SU-DHL-6 (cell line): ENCODE results near the gene UBASH3A.

Experiments
- H2AFZ ChIP-seq: fragments of 200-600 bp; sonication (generic); 2 replicates; pipeline ENCODE4 v1.6.1; 2014; ENCODE audit warnings: low read depth, mild to moderate bottlenecking, moderate library complexity, mixed read lengths, antibody characterized with exemption, low read length; ENCODE audit not compliant: severe bottlenecking
- H3F3A ChIP-seq: fragments of 200-600 bp; shearing (Covaris generic); 2 replicates; pipeline ENCODE4 v1.6.0; 2016; ENCODE audit warnings: antibody characterized with exemption, mild to moderate bottlenecking; ENCODE audit not compliant: insufficient read depth
- H3K27ac ChIP-seq: fragments of 200-600 bp; sonication (generic); 2 replicates; pipeline ENCODE4 v1.5.1; 2016; ENCODE audit warnings: low read depth, mild to moderate bottlenecking, low read length, moderate library complexity, mixed read lengths
- H3K27me3 ChIP-seq: fragments of 200-600 bp; sonication (generic), shearing (Covaris generic); 2 replicates; pipeline ENCODE4 v1.6.0; 2014; ENCODE audit warnings: mild to moderate bottlenecking, low read length
- H3K36me3 ChIP-seq: fragments of 200-600 bp; sonication (generic); 2 replicates; pipeline ENCODE4 v1.6.1; 2014; ENCODE audit warnings: mild to moderate bottlenecking, low read length, mixed read lengths
- H3K4me2 ChIP-seq: fragments of 300-600, 200-600 bp; shearing (Covaris generic), sonication (generic); 2 replicates; pipeline ENCODE4 v1.6.0; 2014; ENCODE audit warnings: low read length, low read depth, mild to moderate bottlenecking; ENCODE audit not compliant: poor library complexity, severe bottlenecking
- H3K4me3 ChIP-seq: fragments of 200-600 bp; sonication (generic); 2 replicates; pipeline ENCODE4 v1.5.1; 2014; ENCODE audit warnings: antibody characterized with exemption, low read length, mild to moderate bottlenecking, mixed read lengths; ENCODE audit not compliant: insufficient read depth, poor library complexity, severe bottlenecking
- H3K79me2 ChIP-seq: fragments of 200-600 bp; sonication (generic); 2 replicates; pipeline ENCODE4 v1.6.1; 2014; ENCODE audit warnings: mild to moderate bottlenecking, low read length, moderate library complexity; ENCODE audit not compliant: insufficient read depth
- H3K9ac ChIP-seq: fragments of 200-600 bp; sonication (generic); 2 replicates; pipeline ENCODE4 v1.7.0; 2014; ENCODE audit warnings: mild to moderate bottlenecking, low read length
- H3K9me2 ChIP-seq: fragments of 200-600 bp; sonication (generic); replicated peaks from 2 replicates; pipeline ENCODE4 v1.6.1; 2014; ENCODE audit warnings: low read length; ENCODE audit not compliant: insufficient read depth
- H3K9me3 ChIP-seq: fragments of 200-600 bp; sonication (generic); 2 replicates; pipeline ENCODE4 v1.6.1; 2014; ENCODE audit warnings: low read length, mixed read lengths; ENCODE audit not compliant: insufficient read depth
- H4K20me1 ChIP-seq: fragments of 200-600 bp; sonication (generic); 2 replicates; pipeline ENCODE4 v1.6.1; 2014; ENCODE audit warnings: low read depth, mild to moderate bottlenecking, antibody characterized with exemption, low read length, moderate library complexity, mixed read lengths
- CTCF ChIP-seq: fragments of 200-600 bp; sonication (generic); IDR thresholded peaks from one replicate; pipeline ENCODE4 v1.5.1; 2017; ENCODE audit warnings: antibody characterized with exemption, mild to moderate bottlenecking, low read length, moderate library complexity; ENCODE audit not compliant: insufficient read depth, poor library complexity, severe bottlenecking
- EZH2phosphoT487 ChIP-seq: fragments of 200-600 bp; sonication (generic), shearing (Covaris generic); conservative IDR thresholded peaks from 2 replicates; pipeline ENCODE4 v1.6.1; 2018; ENCODE audit warnings: mild to moderate bottlenecking, antibody characterized with exemption, low read length, moderate library complexity, mixed read lengths

The UBASH3A gene

GRCh38 chr21:42395905-42396651 lies 7.6 kb upstream of the UBASH3A start, which contains the start of gene TMPRSS3:
TSS of gene TMPRSS3 (minus strand) at chr21:42396052. CDS start at chr21:42395417, 635 bp downstream.
- no peaks in the 10 kb centered on the region for H3K36me3 ChIP-seq
- H3K4me3 ChIP-seq = no peak within 1 kb of the TSS
- no peaks in the 10 kb centered on the region for H3K27me3 ChIP-seq
- H3F3A ChIP-seq = no peaks in the 10 kb centered on the region
- H2AFZ ChIP-seq = no peak within 1 kb of the TSS
- H3K9me3 ChIP-seq = no peaks in the 10 kb centered on the region
- no peak for TF ChIP-seq CTCF
- no peak for TF ChIP-seq EZH2phosphoT487
- H3K4me2 ChIP-seq = no peak within 1 kb of the TSS
- no peaks in the 10 kb centered on the region for H3K79me2 ChIP-seq
- H3K27ac ChIP-seq = no peak within 1 kb of the TSS
- no peaks in the 10 kb centered on the region for H4K20me1 ChIP-seq
- H3K9ac ChIP-seq = no peak within 1 kb of the TSS
- H3K9me2 ChIP-seq = no peaks in the 10 kb centered on the region

- H3K27ac ChIP-seq = no peak overlapping the region
- H2AFZ ChIP-seq = no peak overlapping the region
- H3K27me3 ChIP-seq = no peaks in the 10 kb centered on the region
- no peaks in the 10 kb centered on the region for H3K36me3 ChIP-seq
- no peak for TF ChIP-seq EZH2phosphoT487
- TF ChIP-seq CTCF = no peak
- no peaks in the 10 kb centered on the region for H3F3A ChIP-seq
- H4K20me1 ChIP-seq = no peaks in the 10 kb centered on the region
- H3K79me2 ChIP-seq = no peaks in the 10 kb centered on the region
- H3K9ac ChIP-seq = no peak overlapping the region
- H3K9me3 ChIP-seq = peaks cover 5% of the 10 kb centered on the region; the same call in 1 of the 2 replicates
- no peak overlapping the region for H3K4me2 ChIP-seq
- H3K9me2 ChIP-seq = no peaks in the 10 kb centered on the region
- H3K4me3 ChIP-seq = no peak overlapping the region
Observed at GRCh38 chr21:42396799-42397745, 6.6 kb upstream of the UBASH3A start.

- Histone ChIP-seq H3K79me2 (no peaks in the 10 kb centered on the region), H3K9me3 (peaks cover 5% of the 10 kb centered on the region; the same call in 1 of the 2 replicates), H3K27me3 (no peaks in the 10 kb centered on the region), H3K36me3 (no peaks in the 10 kb centered on the region), H3F3A (no peaks in the 10 kb centered on the region), H2AFZ (no peak overlapping the region), H3K9ac (no peak overlapping the region), H4K20me1 (no peaks in the 10 kb centered on the region), H3K4me3 (no peak overlapping the region), H3K4me2 (no peak overlapping the region), H3K27ac (no peak overlapping the region), H3K9me2 (no peaks in the 10 kb centered on the region)
- no peak for TF ChIP-seq EZH2phosphoT487
- TF ChIP-seq CTCF = no peak
Observed at GRCh38 chr21:42397746-42398394, 5.8 kb upstream of the UBASH3A start.
